HTERT RPE-1 (cell line): ENCODE measurements around the gene REG4.
"Not testable (repeated sequence)": the region's sequence is repeated elsewhere in the genome, so short reads cannot be mapped to it uniquely, and the experiment has no call there.

ENCODE experiments used
- in situ Hi-C: fragments of 300-500 bp; cut with MboI; formaldehyde crosslinking; loops from 4 replicates; pipeline ENCODE4 v1.14.3; 2020; ENCODE audit warnings: low sequenced_read_pairs

The REG4 gene

GRCh38 chr1:119808491-119808890 lies 2.8 kb downstream of the REG4 start:
- in situ Hi-C loops, result no loop called here

- in situ Hi-C loops, result no loop called here
Observed at GRCh38 chr1:119806489-119806888, 4.8 kb downstream of the REG4 start.

DNA sequence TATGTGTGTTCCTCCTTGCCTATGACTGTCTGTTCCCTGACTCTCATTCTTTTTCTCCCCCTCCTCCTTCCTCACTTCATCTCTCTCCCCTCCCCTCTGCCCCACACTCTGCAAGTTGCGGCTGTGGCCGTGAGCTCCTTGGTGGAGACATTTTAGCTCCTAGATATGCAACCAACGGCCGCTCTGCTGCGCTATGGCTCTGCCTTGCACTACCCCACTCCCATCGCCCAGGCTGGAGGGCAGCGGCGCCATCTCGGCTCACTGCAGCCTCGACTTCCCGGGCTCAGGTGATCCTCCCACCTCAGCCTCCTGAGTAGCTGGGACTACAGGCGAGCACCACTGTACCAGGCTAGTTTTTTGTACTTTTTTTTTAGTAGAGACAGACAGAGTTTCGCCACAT lies 5.5 kb downstream of the REG4 start:
- in situ Hi-C loops, result no loop called here

- in situ Hi-C loops, result no loop called here
Observed at GRCh38 chr1:119805247-119805646, 6.0 kb downstream of the REG4 start.

DNA sequence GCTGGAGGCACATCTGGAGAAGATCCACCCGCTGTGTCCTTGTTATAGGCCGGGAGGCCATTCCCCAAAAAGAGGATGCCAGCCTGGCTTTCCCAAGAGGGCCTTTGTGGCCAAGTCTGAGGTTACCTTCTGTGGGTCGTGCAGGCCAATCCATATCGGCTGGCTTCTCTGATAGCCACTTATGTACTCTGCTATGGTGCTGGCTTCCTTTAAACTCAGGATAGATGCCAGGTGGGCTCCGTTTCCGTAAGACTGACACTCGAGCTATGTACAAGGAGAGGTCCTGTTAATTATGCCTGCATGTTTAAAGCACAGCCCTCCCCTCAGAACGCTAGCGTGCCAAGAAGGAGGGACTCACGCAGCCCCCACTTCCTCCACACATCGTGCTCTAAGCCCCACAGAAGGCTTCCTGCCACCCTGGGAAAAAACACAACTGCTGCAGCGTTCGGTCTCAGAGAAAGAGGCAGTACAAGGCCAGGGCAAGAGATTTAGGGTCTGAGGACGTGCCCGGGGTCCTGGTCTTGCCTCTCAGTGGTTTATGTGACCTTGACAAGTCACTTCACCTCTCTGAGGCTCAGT lies 11.6 kb downstream of the REG4 start:
- in situ Hi-C loops, result no loop called here

DNA sequence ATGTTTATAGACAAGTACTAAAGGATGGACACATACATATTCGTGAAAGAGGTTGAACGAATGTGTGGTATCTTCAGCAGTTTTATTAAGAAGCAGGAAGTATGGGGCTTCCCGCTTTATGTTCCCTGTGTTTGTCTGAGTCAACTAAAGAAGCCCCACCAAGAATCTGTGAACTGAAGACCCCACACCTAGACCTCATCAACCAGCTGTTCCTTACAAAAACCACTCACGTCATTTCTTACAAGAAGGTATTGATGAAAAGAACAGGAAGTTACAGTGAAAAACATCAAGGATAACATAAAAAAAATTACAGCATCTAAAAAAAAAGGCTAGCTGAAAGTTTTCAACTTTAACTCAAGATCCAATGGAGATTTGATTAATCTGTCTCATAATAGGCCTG lies 12.3 kb downstream of the REG4 start:
- in situ Hi-C loops, result no loop called here

DNA sequence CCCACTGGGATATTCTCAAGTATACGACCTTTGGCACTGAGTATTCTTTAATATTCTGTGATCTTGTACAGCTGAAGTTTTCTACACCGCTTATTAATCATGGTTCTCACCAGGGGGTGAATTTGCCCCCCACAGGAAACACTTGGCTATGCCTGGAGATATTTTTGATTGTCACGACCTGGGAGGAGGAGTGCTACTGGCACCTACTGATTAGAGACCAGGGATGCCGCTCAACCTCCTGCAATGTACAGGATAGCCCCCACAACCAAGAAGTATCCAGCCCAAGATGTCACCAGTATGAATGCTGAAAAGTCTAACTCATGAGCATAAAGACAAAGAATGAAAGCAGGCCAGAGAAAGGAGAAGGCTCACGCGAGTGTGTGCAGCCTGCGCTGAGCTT lies 13.7 kb downstream of the REG4 start:
- in situ Hi-C loops, result no loop called here

- in situ Hi-C loops, result no loop called here
Observed at GRCh38 chr1:119797162-119797561, 14.1 kb downstream of the REG4 start.

GRCh38 chr1:119795261-119796200 lies 15.7 kb downstream of the REG4 start:
- in situ Hi-C loops, result no loop called here

DNA sequence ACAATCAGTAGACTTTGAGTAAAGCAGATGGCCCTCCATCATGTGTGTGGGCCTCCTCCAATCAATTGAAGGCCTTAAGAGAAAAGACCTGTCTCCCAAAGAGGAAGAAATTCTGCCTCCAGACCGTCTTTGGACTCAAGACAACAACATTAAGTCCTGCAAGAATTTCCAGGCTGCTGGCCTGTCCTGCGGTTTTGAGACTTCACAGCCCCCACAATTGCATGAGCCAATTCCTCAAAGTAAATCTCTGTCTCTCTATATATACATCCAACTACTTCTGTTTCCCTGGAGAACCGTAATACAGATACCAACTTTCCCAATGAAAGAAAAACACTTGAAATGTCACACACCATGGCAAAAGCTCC lies 16.4 kb downstream of the REG4 start:
- in situ Hi-C loops, result no loop called here

- in situ Hi-C loops, result no loop called here
Observed at GRCh38 chr1:119794230-119794875, 16.9 kb downstream of the REG4 start.

DNA sequence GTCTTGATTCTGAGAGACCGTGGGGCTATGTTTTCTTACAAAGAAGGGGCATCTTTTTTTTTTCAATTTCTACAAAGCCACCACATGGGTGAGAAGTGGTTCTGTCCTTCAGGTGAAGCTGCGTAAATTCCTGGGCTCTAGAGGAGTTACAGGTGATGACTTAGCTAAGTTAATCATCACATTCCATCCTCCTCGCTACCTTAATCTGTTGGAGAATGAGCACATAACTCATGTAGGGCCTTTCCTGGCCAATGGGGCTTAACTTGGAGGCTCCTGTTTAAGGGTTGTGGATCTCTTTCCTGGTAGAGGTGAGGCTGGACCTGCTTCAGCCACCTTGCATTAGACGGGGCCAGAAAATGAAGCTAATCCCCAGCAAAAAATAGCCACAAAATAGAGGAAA lies 19.9 kb downstream of the REG4 start:
- in situ Hi-C loops, result no loop called here

- in situ Hi-C loops, result no loop called here
Observed at GRCh38 chr1:119790451-119791198, 20.6 kb downstream of the REG4 start.

DNA sequence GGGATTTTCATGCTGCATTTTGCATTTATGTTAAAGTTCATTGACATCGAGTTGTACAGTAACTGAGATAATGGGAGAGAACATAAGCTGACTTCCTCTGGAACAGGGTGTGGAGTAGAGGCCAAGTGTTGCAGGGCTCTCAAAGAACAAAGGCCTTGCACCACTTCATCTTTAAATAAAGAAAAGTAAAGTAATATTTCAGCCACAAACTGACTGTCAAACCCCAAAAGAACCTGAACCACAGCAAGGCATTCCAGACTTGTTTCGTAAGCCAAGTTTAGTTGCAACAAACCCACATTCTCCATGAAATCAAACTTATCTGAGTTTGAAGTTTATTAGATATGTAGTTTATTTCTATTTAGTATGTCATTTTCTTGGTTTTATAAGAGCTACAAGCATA lies 23.5 kb downstream of the REG4 start:
- in situ Hi-C loops, result no loop called here

DNA sequence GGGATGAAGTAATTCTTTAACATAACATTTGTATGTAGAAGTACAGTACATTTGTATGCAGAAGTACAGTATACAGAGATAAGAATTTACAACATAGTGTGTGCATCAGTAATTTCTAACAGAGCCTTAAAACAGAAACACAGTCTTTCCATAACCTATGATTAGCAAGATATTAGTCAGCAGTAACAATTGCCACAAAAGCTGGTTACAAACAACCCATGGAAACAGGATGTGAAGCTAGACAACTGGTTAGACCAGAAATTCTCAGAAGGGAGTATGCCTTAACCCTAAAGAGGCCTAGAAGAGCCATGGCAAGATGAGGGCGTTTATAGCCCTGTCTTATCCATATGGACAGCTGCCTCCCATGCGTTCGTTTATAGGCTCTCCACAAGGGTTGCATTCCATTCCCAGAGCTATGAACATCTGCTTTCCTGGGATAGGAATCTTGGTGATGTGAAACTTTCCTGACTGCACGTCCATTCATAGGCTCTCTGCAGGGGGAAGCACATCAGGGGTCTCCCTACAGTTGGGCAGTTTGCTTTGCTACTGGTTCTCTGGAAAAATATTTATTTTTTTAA lies 24.7 kb downstream of the REG4 start:
- in situ Hi-C loops, result not testable (repeated sequence)

DNA sequence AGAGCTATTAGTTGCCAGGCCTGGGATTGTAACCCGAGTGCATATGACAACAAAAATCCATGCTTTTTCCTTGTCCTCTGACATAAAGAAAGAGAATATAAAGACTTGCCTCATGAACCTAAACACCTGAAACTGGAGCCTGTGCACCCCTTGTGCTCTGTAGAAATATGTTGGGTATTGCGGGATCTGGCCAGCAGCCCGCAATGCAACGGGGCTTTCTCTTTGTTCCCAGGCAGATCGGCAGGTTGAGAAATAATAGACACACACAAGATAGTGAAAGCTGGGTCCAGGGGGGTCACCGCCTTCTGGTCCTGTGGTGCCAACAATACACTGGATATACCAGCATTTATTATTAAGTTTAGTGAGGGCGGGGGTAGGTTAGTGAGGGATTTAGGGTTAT lies 25.2 kb downstream of the REG4 start:
- in situ Hi-C loops, result not testable (repeated sequence)

GRCh38 chr1:119784191-119784781 lies 27.0 kb downstream of the REG4 start:
- in situ Hi-C loops, result no loop called here

DNA sequence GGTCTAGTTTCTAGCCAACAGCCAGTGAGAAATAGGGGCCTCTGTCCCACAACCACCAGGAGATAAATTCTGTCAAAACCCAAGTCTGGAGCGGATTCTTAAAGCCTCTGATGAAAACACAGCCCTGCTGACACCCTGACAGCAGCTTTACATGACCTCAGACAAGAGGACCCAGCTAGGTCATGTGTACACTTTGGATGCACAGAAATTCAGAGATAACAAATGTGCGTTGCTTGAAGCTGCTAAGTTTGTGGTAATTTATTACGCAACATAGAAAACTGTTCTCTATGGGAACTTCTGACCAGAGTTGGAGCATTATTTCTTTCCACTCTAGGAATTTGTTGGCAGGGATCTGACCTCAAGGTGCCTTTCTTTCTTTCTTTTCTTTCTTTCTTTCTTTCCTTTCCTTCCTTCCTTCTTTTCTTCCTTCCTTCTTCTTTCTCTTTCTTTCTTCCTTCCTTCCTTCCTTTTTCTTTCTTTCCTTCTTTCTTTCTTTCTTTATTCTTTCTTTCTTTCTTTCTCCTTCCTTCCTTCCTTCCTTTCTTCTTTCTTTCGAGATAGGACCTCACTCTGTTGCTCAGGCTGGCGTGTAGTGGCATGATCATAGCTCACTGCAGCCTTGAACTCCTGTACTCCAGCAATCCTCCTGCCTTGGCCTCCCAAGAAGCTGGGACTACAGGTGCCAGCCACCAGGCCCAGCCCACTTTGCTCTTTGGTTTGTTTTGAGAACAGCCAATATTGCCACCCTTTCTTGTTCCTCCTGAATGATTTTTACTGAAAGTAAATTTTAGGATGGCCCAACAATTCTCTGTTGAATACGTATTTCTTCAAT lies 27.7 kb downstream of the REG4 start:
- in situ Hi-C loops, result no loop called here

DNA sequence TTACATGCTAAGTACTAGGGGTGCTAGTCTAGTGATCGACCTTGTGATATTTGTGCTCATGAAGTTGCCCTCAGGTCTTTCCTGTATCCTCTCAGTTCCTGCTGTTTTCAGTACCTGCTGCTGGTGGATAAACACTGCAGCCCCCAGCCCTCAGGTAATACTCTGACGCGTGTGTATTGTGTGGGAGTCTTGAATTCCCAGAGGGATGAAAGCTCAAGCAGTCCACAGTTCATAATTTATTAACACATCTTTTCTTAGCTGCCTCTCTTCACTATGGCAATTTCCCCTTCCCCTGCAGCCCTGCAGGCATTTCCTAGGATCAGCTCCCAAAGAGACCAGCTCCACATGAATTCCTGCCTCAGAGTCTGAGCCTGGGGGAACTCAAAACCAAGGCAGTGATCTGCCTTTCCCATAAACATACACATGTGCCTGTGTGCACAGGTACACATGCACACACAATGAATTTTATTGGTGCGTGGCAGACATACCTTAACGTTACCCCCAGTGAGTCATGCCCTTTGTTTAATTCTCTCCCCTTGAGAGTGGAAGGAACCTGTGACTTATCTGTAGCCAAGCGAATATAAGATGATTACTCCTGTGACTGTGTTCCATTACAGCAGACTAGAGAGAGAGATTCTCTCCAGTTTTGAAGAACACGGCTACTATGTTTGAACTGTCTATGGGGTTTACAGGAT lies 28.5 kb downstream of the REG4 start:
- in situ Hi-C loops, result no loop called here
